H7 (cell line): ENCODE data around the gene FRMD4B. TPM values are rescaled to one million over a fixed set of nuclear protein-coding genes. Genes with fewer than 3 reads are reported as not detected.
A peak's percentile ranks its signal among the peaks of the same experiment; 100 is the strongest.

Experiments used
- DNase-seq: peaks from one replicate; pipeline ENCODE4 v3.0.0; 2012
- H3K27me3 ChIP-seq: 2 replicates; pipeline ENCODE4 v1.6.0; 2011; ENCODE audit warnings: mild to moderate bottlenecking, low read length; ENCODE audit not compliant: control insufficient read depth, insufficient read depth
- H3K36me3 ChIP-seq: replicated peaks from 2 replicates; pipeline ENCODE4 v1.5.1; 2011; ENCODE audit warnings: low read length; ENCODE audit not compliant: control insufficient read depth, insufficient read depth
- H3K4me3 ChIP-seq: 2 replicates; pipeline ENCODE4 v1.5.1; 2011; ENCODE audit warnings: low read depth, mild to moderate bottlenecking, control low read depth, low read length, moderate library complexity; ENCODE audit not compliant: insufficient read depth
- total RNA-seq: library from RNA; depleted of rRNA; stranded (reverse); fragments of >200 nt; shearing (Covaris generic); gene quantifications from 2 replicates; pipeline ENCODE4 v1.2.3, GENCODE V29; 2014; rRNA removed

Gene FRMD4B
- 1.0 and 1.6 TPM in 2 replicates for total RNA-seq

DNA sequence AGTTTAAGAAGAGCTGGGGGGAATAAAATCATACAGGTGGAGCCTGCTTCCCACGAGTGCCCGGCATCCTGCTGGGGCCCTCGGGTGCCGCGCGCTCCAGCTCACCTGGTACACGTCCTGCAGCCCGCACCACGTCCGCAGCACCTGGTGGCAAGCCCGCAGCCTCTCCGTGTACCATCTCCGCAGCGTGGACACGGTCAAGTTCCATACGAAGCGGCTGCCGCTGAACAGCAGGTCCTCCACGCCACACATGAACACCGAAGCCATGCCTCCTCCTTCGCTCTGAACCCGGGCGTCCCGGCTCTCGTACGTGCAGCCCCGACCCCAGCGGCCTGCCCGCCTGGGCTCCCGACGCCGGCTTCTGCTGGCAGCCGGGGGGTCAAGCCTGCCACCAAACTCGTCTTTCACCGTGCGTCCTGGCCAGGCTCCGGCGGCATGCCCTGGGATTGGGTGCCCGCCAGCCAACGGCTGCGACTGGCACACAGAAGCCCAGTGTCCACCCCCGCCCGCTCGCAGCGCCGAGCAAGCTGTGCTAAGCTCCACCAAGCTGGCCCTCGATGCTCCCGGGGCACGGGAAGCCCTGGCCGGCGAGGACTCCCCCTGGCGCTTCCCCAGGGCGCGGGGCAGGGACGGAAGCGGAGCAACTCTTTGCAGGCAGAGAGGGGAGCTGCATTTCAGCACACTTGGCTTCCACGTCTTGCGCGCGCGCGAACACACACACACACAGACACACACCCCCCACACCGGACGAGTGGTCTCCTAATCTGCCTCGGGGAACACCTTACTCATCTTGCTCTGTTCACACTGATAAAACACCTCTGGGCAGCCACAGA is at the start of gene FRMD4B:
Gene FRMD4B (minus strand): TSS at position 366 of the 833 bp plus-strand sequence. CDS start 99 bp downstream, at position 267.
- H3K4me3 ChIP-seq: peak within 1 kb of the TSS; percentile 44
- DNase-seq: peak; percentile 72
- H3K27me3 ChIP-seq: peaks cover 26% of the 10 kb centered on the region
- no peaks in the 10 kb centered on the region for H3K36me3 ChIP-seq

DNA sequence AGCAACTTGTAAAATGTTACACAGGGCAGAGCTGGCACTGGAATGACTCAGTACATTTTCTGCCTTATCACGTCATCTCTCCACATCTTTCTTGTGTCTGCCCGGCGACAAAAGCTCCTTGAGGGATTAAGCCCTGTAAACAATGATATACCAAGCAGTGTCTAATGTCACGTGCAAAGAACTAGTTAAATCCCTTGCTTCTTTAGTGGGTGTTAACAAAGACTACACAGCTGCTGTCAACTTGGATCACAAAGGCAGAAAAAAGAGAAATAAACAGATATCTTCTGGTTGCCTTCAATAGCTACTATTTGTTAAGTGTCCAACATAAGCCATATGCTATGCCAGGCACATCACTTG is 48.1 kb upstream of the FRMD4B start:
- H3K27me3 ChIP-seq: no peaks in the 10 kb centered on the region
- H3K4me3 ChIP-seq: no peak overlapping the region
- DNase-seq: no peak
- H3K36me3 ChIP-seq: no peaks in the 10 kb centered on the region

DNA sequence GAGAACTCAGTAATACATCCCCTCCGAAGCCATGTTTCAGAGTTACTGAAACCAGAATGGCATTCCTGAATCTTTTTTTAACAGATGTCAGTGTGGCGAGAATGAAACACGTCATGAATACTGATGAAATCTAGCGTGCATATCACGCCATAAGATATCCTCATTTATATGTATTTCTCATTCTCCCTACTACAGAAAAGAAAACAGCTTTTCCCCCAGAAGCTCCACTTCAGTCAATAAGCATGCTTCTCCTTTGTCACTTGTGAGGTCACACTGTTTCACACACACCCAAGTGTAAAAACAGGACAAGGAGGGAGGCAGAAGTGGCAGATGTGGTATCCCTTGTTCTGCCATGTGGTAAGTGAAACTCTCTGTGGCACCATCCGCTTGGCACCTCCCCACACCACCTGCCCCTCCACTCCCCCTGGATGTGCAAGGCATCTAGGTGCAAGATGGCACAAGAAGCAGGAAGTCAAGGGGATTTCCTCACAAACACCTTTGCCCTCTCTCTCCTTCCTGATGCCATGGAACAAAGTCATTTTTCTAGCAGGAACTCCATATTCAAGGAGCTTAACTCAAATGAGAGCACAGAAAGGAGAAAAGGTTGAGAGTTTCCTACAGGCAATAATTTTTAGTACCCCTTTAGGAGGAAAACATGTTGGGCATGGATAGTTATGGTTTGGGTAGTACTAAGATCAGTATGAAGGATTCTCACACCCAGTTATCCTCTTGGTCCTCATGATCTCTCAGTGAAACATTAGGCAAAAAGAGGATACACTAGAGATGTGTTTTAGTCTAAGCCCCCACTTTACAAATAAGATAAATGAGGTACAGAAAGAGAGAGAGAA is 47.5 kb upstream of the FRMD4B start:
- no peak for DNase-seq
- no peaks in the 10 kb centered on the region for H3K27me3 ChIP-seq

DNA sequence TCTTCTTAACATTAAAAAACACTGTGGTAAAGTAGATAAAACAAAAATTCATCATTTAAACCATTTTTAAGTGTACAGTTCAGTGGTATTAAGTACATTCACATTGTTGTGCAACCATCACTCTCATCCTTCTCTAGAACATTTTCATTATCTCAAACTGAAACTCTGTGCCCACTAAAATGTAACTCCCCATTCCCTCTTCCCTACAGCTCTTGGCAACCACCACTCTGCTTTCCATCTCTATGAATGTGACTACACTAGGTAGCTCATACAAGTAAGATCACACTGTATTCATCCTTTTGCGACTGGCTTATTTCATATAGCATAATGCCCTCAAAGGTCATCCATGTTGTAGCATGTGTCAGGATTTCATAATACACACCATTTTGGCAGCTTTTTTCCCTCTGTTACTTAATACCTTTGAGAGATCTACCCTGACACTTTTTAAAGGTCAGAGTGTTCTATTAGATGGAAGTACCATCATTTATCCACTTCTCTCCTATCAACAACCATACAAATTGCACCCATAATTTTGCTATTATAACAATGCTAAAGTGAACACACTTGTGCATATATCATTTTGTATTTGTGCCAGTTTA is 42.9 kb upstream of the FRMD4B start:
- Histone ChIP-seq H3K27me3 (no peaks in the 10 kb centered on the region), H3K36me3 (no peaks in the 10 kb centered on the region), H3K4me3 (no peak overlapping the region)
- no peak for DNase-seq

More for the DNA sequence above, 47.5 kb upstream of the FRMD4B start:
- H3K36me3 ChIP-seq: no peaks in the 10 kb centered on the region
- H3K4me3 ChIP-seq: no peak overlapping the region

DNA sequence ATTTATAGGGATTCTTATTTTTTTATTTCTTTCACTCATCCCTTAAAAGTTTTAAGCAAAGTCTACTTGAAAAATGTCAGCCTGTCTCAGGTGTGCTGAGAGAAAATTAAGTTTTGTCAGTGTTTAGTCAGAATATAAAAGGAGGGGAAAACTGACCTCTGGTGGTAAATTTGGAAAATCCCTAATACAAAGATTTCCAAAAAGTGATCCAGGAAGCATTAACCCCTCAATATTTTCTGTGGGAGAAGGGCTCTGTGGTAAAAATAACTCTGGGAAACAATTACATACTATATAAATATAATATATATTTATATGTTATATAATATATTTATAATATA is 41.0 kb upstream of the FRMD4B start:
- no peak for DNase-seq

DNA sequence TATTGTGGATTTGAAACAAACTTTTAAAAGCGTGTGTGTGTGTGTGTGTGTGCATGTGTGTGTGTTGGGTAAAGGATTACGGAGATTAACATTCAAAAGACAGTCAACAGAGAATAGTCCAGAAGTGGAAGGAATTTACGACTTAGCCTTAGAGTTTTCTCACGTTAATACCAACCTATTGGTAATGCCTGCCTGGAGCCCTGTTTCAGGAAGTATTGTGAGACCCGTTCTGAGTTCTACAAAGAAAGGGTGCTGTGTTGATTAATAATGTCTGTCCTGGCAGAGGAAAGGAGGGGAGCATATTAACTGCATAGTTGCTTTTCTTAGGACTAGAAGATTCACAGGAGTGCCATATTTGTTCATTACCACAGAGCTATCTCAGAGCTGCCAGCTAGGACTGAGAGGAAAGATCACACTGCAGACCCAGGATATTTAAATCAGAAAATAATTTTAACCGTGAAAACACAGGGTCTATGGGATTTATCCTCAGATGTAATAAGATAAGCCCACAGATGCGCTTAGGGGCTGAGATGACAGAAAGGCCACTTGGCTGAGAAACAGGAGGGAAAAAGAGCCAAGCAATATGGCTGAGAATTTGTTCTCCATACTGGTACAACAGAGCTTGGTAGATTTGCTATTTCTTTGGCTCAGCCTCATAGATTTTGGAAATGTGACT is 40.5 kb upstream of the FRMD4B start:
- H3K4me3 ChIP-seq: no peak overlapping the region
- no peaks in the 10 kb centered on the region for H3K36me3 ChIP-seq
- DNase-seq: no peak
- no peaks in the 10 kb centered on the region for H3K27me3 ChIP-seq

More for the DNA sequence above, 41.0 kb upstream of the FRMD4B start:
- Histone ChIP-seq H3K27me3 (no peaks in the 10 kb centered on the region), H3K36me3 (no peaks in the 10 kb centered on the region), H3K4me3 (no peak overlapping the region)

DNA sequence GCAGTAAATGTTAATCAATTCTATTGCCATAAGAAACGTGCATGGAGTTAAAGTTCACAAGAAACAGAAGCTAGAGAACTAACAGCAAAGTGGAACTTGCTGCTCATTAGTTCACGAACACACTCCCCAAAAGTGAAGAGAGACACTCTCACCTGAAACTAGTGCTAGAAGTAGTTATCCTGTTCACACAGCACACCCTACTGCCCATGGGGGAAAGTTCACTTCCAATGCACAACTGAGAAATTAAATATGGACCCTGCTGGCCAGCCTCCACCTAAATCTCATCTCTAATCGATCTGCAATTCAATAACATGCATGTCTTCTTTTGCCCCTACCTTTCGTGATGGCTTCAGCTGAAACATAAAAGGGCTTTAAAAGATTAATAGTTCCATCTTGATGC is 39.4 kb upstream of the FRMD4B start:
- H3K36me3 ChIP-seq: no peaks in the 10 kb centered on the region
- H3K27me3 ChIP-seq: no peaks in the 10 kb centered on the region
- peak; percentile 7 for DNase-seq
- no peak overlapping the region for H3K4me3 ChIP-seq

DNA sequence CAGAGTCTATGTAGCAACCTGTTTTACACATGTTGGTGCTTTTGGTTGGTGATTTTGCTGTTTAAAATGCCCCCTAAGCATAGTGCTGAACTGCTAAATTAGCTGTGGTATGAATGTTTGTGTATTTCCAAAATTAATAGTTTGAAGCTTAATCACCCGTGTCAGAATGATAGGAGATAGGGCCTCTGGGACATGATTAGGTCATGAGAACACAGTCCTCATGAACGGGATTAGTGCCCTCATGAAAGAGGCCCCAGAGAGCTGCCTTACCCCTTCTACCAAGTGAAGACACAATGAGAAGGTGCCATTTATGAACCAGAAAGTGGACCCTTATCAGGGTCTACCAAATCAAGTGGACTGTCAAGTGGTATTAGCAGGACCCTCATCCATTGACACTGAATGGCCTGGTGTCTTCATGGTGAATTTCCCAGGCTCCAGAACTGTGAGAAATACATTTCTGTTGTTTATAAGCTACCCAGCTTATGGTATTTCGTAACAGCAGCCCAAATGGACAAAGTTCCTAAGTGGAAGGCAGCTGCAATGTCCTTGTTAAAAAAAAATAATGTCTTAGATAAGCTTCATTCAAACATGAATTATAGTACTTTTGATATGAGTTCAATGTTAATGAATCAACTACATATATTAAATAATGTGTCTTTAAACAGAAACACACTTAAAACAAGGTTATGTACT is 37.7 kb upstream of the FRMD4B start:
- H3K27me3 ChIP-seq: no peaks in the 10 kb centered on the region
- H3K4me3 ChIP-seq: no peak overlapping the region
- no peaks in the 10 kb centered on the region for H3K36me3 ChIP-seq
- DNase-seq: no peak

DNA sequence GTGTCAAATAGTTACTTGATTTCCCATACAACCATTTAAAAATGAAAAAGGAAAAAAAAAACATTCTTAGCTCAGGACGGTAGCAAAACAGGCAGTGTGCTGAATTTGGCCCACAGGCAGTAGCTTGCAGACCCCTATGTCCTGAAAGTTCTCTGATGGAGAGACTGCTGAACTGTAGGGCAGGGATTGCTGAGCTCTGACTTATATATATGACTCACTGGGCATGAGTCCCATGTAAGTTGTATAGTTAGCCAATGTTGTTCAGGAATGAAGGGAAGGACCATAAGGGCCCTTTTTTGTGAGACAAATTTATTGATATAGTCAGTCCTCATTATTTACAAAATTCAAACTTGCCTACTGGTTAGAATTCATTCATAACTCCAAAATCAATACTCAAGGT is 36.9 kb upstream of the FRMD4B start:
- no peak for DNase-seq
- no peaks in the 10 kb centered on the region for H3K27me3 ChIP-seq
- no peaks in the 10 kb centered on the region for H3K36me3 ChIP-seq
- no peak overlapping the region for H3K4me3 ChIP-seq

DNA sequence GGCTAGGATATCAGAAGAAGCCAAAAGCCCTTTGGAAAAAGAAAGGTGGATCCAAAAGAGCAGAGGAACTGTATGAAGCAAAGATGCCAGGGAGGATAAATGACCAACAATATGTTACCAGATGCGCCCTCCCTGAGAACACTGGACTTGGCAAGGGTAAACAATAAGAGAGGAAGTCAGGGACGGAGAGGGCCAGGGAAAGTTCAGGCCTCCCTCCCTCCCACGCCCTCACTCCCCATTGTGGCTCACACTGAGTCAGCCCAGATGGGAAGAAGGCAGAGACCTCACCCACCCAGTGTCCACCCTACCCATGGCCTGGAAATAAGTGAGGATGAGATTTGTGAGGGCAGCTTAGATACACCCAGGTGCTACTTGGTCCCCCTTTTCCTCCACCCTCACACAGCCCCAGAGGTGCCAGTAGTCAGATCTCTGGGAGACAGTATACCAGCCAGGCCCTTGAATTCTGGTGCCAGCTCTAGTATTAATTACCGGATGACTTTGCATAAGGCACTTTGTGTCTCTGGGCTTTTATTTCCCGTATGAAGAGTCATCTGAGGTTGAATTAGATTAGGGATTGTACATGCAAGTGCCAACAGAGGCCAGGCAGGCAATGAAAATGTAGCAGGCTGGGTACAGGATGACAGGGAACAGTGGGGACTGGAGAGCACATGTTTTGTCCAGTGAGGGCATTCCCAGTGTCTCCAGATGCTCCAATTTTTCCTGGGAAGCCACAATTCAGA is 35.1 kb upstream of the FRMD4B start:
- Histone ChIP-seq H3K27me3 (no peaks in the 10 kb centered on the region), H3K4me3 (no peak overlapping the region), H3K36me3 (no peaks in the 10 kb centered on the region)
- DNase-seq: no peak

DNA sequence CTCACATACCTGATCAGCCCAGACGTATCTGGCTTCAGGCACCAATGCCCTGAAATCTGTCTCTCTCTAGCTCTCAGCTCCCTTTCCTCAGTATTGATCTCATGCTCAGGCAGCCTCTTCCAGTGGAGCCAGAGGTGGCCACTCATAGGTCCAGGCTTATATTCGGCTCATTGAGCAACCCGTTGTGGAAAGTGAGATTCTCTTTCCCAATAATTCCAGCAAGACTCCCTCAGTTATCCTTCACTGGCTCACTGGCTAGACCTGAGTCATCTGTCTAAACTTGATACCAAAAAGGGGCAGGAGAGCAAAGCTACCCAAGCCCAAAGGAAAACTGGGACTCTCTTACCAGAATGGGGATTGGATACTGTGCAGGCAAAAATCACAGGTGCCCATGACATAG is 33.4 kb upstream of the FRMD4B start:
- Histone ChIP-seq H3K36me3 (no peaks in the 10 kb centered on the region), H3K27me3 (no peaks in the 10 kb centered on the region), H3K4me3 (no peak overlapping the region)
- no peak for DNase-seq

DNA sequence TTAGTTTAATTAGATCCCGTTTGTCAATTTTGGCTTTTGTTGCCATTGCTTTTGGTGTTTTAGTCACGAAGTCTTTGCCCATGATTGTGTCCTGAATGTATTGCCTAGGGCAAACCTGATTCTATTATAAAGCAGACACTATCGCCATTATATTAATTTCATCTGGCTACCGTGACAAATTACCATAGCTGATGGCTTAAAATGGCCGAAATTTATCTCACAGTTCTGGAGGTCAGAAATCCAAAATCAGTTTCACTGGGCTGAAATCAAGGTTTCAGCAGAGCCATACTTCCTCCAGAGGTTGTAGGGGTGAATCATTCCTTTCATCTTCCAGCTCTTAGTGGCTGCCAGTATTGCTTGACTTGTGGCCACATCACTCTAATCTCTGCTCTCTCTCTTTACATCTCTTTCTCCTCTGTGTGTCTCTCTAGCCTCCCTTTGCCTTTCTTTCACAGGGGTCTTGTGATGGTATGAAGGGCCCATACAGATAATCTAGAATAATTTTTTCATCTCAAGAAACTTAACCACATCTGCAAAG is 31.7 kb upstream of the FRMD4B start:
- Histone ChIP-seq H3K27me3 (no peaks in the 10 kb centered on the region), H3K36me3 (no peaks in the 10 kb centered on the region), H3K4me3 (no peak overlapping the region)
- DNase-seq: no peak

DNA sequence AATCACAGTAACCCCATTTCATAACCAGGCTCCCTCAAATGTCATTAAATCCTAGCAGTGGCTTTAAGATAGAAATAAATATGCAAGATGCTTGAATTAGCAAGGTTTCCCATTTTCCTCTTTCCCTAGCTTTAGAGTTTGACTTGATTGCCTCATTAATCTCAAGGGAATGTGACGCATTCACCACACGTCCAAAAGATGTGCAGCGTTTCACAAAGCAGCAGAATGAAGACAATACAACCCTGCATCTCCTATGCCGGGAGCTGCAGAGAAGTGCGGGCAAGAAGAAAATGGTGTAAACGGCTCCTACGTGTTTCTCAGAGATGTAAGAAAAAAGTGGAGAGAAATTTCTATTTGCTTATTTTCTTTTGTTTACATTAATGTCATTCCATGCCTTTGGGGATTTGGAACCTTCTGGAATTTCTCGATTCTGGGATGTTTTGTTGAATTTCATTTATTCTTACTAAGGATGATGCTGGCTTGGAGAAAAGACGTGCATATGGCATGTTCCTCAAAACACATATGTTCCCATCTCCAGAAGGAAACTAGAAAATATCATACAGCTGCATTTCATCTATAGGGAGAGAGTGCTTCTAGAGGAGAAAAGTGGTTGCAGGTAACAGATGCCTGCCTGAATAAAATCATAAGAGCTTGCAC is 27.8 kb upstream of the FRMD4B start:
- H3K36me3 ChIP-seq: no peaks in the 10 kb centered on the region
- no peaks in the 10 kb centered on the region for H3K27me3 ChIP-seq
- no peak for DNase-seq
- H3K4me3 ChIP-seq: no peak overlapping the region
